ENCODE data around the gene DAO. TPM values are rescaled to one million over a fixed set of nuclear protein-coding genes. Genes with fewer than 3 reads are reported as not detected.

Gene DAO
- not detected in 2 replicates for total RNA-seq

GRCh38 chr12:108879615-108880254 is at the start of gene DAO:
TSS of gene DAO (plus strand) at chr12:108880092. CDS start at chr12:108885007, 4,915 bp downstream.

Other genes with a start within 250 kb of the DAO start
- gene SELPLG, start 246.2 kb upstream of the DAO start, total RNA-seq: 0.28 and 0.42 TPM in 2 replicates
- 123 and 141 TPM in 2 replicates for gene CORO1C, start 148.6 kb upstream of the DAO start, total RNA-seq
- gene SSH1, start 22.5 kb upstream of the DAO start, total RNA-seq: 13.9 and 25.0 TPM in 2 replicates
- gene SVOP, start 141.0 kb downstream of the DAO start, total RNA-seq: not detected in 2 replicates
- 10.5 TPM in 2 replicates for gene USP30, start 172.5 kb downstream of the DAO start, total RNA-seq
- gene ALKBH2, start 213.4 kb downstream of the DAO start, total RNA-seq: 21.9 and 26.9 TPM in 2 replicates
- gene UNG, start 217.5 kb downstream of the DAO start, total RNA-seq: 51.4 and 96.9 TPM in 2 replicates
- 0.70 and 6.5 TPM in 2 replicates for gene ACACB, start 236.5 kb downstream of the DAO start, total RNA-seq

Data from airway epithelial cell (primary cell).